ENCODE data around the gene KCNH4. TPM values are rescaled to one million over a fixed set of nuclear protein-coding genes. Genes with fewer than 3 reads are reported as not detected.
A peak's percentile ranks its signal among the peaks of the same experiment; 100 is the strongest.

KCNH4 gene
- total RNA-seq, 1 donor from 2014 or later = not detected

GRCh38 chr17:42107597-42108576 is 73.1 kb downstream of the KCNH4 start:
- intact Hi-C loops (cut with DNase I) = no loop called here
- DNase-seq (ENCODE audit: low spot score) = peak; percentile 87

- no peak for DNase-seq (ENCODE audit: low spot score)
- intact Hi-C loops (cut with DNase I) = no loop called here
These were observed 73.8 kb downstream of the KCNH4 start for GRCh38 chr17:42107124-42107523.

Other genes starting within 250 kb of the KCNH4 start
- gene CNP, start 214.3 kb downstream of the KCNH4 start, total RNA-seq = 24.2 TPM
- 77.4 TPM for gene DNAJC7, start 163.7 kb downstream of the KCNH4 start, total RNA-seq
- 50.7 TPM for gene NKIRAS2, start 161.1 kb downstream of the KCNH4 start, total RNA-seq
- gene C17orf113, start 130.5 kb downstream of the KCNH4 start, total RNA-seq = 0.43 TPM
- 0.13 TPM for gene ZNF385C, start 82.7 kb downstream of the KCNH4 start, total RNA-seq
- gene DHX58, start 68.4 kb downstream of the KCNH4 start, total RNA-seq = 4.5 TPM
- gene KAT2A, start 59.8 kb downstream of the KCNH4 start, total RNA-seq = 17.3 TPM
- gene HSPB9, start 58.3 kb downstream of the KCNH4 start, total RNA-seq = not detected
- 43.9 TPM for gene RAB5C, start 26.2 kb downstream of the KCNH4 start, total RNA-seq
- not detected for gene HCRT, start 4.3 kb upstream of the KCNH4 start, total RNA-seq
- gene GHDC, start 13.4 kb upstream of the KCNH4 start, total RNA-seq = 6.0 TPM
- 32.8 TPM for gene STAT5B, start 95.2 kb upstream of the KCNH4 start, total RNA-seq
- 12.1 TPM for gene STAT5A, start 107.4 kb upstream of the KCNH4 start, total RNA-seq
- gene STAT3, start 207.3 kb upstream of the KCNH4 start, total RNA-seq = 159 TPM
- 358 TPM for gene CAVIN1, start 242.1 kb upstream of the KCNH4 start, total RNA-seq